GM03348 (cell line): ENCODE data around the gene ABCB10.
"Not testable (repeated sequence)": the region's sequence is repeated elsewhere in the genome, so short reads cannot be mapped to it uniquely, and the experiment has no call there.

Experiments used
- DNase-seq: peaks from one replicate; pipeline ENCODE4 v3.0.0; 2012; ENCODE audit warnings: low spot score

Gene ABCB10

DNA sequence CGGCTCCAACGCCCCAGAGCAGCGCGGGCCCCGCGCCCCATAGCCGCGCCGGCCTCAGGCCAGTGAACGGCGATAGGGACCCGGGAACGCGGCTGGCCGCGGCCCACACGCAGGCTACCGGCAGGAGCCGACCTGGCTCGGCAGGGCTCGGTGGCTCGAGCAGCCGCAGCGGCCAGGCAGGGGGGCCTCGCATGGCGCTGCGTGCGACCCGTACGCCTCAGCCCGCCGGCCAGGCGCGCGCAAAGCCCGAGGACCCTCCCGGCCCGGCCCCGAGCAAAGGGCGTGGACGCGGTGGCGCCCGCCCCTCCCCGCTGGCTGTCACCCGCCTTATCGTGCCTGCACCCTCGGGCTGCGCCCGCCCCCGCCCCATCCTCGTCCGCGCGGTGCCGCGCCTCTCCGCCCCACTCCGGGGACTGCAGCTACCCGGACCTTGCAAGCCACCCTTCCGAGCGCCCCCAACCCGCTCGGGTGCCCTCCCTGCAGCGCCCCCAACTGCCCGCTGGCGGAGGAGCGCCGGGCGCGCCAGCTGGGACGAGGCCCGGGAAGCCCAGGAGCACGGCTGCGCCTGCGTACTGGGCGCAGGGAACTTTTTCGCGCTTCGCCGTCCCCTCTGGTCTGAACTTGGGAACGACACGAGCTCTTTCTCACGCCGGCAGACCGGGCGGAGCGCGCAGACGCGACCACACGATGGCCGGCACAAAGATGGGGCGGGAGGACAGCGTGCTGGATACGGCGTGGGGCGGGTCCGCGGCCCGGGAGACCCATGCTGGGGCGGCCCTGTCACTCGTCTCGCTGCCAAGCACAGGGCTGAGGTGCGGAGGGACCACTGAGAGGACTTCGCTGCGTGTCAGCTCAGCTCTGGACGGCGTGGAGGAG is at the start of gene ABCB10:
ABCB10 (minus strand) TSS at position 248 of the 876 bp plus-strand sequence; CDS start at position 193, 55 bp downstream.
- peak; percentile 99 for DNase-seq

DNA sequence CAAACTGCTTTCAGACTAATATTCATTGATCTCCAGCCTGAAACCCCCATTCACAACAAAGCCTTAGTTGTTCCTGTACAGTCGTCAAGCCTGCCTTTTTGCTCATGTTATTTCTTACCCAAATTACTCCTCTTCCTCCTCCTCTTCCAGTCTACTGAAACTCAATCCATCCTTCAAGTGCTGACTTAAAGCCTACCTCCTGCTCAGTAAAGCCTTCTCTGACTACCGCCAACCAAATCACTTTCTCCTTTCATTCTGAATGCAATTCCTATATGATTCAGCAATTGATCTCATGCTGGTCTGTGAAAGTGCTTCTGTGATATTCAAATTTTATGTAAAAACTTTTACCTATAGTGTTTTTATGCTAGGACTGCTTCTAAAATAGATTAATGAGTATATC is 48.9 kb upstream of the ABCB10 start:
- no peak for DNase-seq

GRCh38 chr1:229603371-229604005 is 45.0 kb upstream of the ABCB10 start:
- no peak for DNase-seq

- DNase-seq = no peak
These were observed 41.7 kb upstream of the ABCB10 start for GRCh38 chr1:229600229-229600628.

GRCh38 chr1:229599218-229599954 is 40.9 kb upstream of the ABCB10 start:
- no peak for DNase-seq

GRCh38 chr1:229597877-229598276 is 39.4 kb upstream of the ABCB10 start:
- DNase-seq = peak; percentile 22

- DNase-seq = peak; percentile 67
These were observed 38.6 kb upstream of the ABCB10 start for GRCh38 chr1:229596925-229597699.

DNA sequence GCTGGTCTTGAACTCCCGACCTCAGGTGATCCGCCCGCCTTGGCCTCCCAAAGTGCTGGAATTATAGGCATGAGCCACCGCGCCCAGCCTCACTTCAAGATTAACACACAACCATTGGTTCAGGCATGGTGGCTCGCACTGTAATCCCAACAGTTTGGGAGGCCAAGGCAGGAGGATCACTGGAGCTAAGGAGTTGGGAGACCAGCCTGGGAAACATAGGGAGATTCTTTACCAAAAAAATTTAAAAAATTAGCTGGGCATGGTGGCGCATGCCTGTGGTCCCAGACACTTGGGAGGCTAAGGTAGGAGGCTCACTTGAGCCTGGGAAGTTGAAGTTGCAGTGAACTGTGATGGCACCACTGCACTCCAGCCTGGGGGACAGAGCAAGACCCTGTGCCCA is 37.4 kb upstream of the ABCB10 start:
- DNase-seq = not testable (repeated sequence)

GRCh38 chr1:229594227-229595008 is 35.9 kb upstream of the ABCB10 start:
- no peak for DNase-seq

GRCh38 chr1:229593800-229594199 is 35.3 kb upstream of the ABCB10 start:
- no peak for DNase-seq

GRCh38 chr1:229590119-229590518 is 31.6 kb upstream of the ABCB10 start:
- DNase-seq = no peak

DNA sequence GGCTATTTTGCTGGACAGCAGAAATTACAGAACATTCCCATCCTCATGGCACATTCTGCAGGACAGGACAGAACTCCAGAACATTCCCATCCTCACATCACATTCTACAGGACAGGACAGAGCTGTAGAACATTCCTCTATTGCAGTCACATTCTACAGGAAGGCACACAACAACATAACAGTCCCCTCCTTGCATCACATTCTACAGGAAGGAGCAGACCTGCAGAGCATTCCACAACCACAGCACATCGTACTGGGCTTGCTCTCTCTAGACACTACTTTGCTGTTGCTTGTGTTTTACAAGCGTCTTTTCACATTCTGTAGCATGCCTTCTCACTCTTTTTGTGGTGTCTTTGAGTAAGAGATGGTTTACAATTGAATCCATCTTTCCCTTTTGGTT is 26.8 kb upstream of the ABCB10 start:
- no peak for DNase-seq

GRCh38 chr1:229582715-229583114 is 24.2 kb upstream of the ABCB10 start:
- no peak for DNase-seq

GRCh38 chr1:229582011-229582694 is 23.6 kb upstream of the ABCB10 start:
- DNase-seq = no peak

DNA sequence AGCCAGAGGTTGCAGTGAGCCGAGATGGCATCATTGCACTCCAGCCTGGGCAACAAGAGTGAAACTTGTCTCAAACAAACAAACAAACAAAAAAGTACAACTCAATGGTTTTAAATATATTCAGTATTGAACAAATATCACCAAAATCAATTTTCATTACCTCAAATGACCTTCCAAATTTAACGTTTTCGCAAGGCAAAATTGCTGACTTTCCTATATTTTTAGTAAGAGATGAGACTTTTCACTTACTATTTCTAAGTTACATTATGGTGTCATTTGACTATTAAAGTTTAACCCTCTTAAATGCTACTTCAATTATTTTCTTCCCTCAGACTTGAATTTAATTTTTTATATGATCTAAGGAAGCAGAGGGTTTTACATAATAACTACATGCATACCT is 23.0 kb upstream of the ABCB10 start:
- DNase-seq = no peak

GRCh38 chr1:229579059-229579673 is 20.7 kb upstream of the ABCB10 start:
- peak; percentile 34 for DNase-seq

GRCh38 chr1:229578168-229579058 is 19.9 kb upstream of the ABCB10 start:
- no peak for DNase-seq

- DNase-seq = no peak
These were observed 16.4 kb upstream of the ABCB10 start for GRCh38 chr1:229574679-229575442.
